HEK293 (cell line): Measurements from ENCODE around the gene GATAD2A.

ENCODE experiments used
- EGR2 ChIP-seq: fragments of 450-650 bp; formaldehyde crosslinking; IDR thresholded peaks from 2 replicates; pipeline ENCODE4 v1.5.1; 2016; ENCODE audit warnings: low read depth, missing biosample characterization, missing genetic modification characterization
- HIC1 ChIP-seq: fragments of 450-650 bp; formaldehyde crosslinking; IDR thresholded peaks from 2 replicates; pipeline ENCODE4 v1.5.1; 2016; ENCODE audit warnings: missing biosample characterization, missing genetic modification characterization
- INSM2 ChIP-seq: fragments of 450-650 bp; formaldehyde crosslinking; IDR thresholded peaks from 2 replicates; pipeline ENCODE4 v1.5.1; 2016; ENCODE audit warnings: missing biosample characterization, missing genetic modification characterization
- KLF10 ChIP-seq: fragments of 450-650 bp; IDR thresholded peaks from 2 replicates; pipeline ENCODE4 v1.5.1; 2018; ENCODE audit warnings: missing biosample characterization, mild to moderate bottlenecking, missing genetic modification characterization
- KLF17 ChIP-seq: fragments of 450-650 bp; formaldehyde crosslinking; IDR thresholded peaks from 2 replicates; pipeline ENCODE4 v1.5.1; 2016; ENCODE audit warnings: missing biosample characterization, missing genetic modification characterization
- PRDM10 ChIP-seq: fragments of 450-650 bp; formaldehyde crosslinking; IDR thresholded peaks from 2 replicates; pipeline ENCODE4 v1.5.1; 2016; ENCODE audit warnings: missing biosample characterization, missing genetic modification characterization
- TRIM28 ChIP-seq: IDR thresholded peaks from 2 replicates; pipeline ENCODE4 v1.6.1; 2011; ENCODE audit warnings: low read length, control low read depth, borderline replicate concordance
- WT1 ChIP-seq: fragments of 450-650 bp; formaldehyde crosslinking; IDR thresholded peaks from 2 replicates; pipeline ENCODE4 v1.5.1; 2016; ENCODE audit warnings: missing biosample characterization, missing genetic modification characterization
- ZBTB10 ChIP-seq: fragments of 450-650 bp; formaldehyde crosslinking; IDR thresholded peaks from 2 replicates; pipeline ENCODE4 v1.5.1; 2016; ENCODE audit warnings: missing biosample characterization, missing genetic modification characterization
- ZBTB17 ChIP-seq: fragments of 450-650 bp; formaldehyde crosslinking; IDR thresholded peaks from 2 replicates; pipeline ENCODE4 v1.5.1; 2016; ENCODE audit warnings: missing biosample characterization, missing genetic modification characterization
- ZNF112 ChIP-seq: fragments of 450-650 bp; formaldehyde crosslinking; IDR thresholded peaks from 2 replicates; pipeline ENCODE4 v1.5.0; 2017; ENCODE audit warnings: missing biosample characterization, missing genetic modification characterization
- ZNF138 ChIP-seq: fragments of 450-650 bp; formaldehyde crosslinking; IDR thresholded peaks from 2 replicates; pipeline ENCODE4 v1.5.1; 2016; ENCODE audit warnings: missing biosample characterization, missing genetic modification characterization, borderline replicate concordance
- ZNF184 ChIP-seq: fragments of 450-650 bp; IDR thresholded peaks from 2 replicates; pipeline ENCODE4 v1.5.1; 2018; ENCODE audit warnings: missing biosample characterization, mild to moderate bottlenecking, missing genetic modification characterization
- ZNF48 ChIP-seq: fragments of 450-650 bp; formaldehyde crosslinking; IDR thresholded peaks from 2 replicates; pipeline ENCODE4 v1.5.1; 2016; ENCODE audit warnings: missing biosample characterization, missing genetic modification characterization
- ZSCAN16 ChIP-seq: fragments of 450-650 bp; formaldehyde crosslinking; IDR thresholded peaks from 2 replicates; pipeline ENCODE4 v1.5.1; 2016; ENCODE audit warnings: missing biosample characterization, missing genetic modification characterization

GATAD2A gene

GRCh38 chr19:19532806-19533701 is 127.6 kb downstream of the GATAD2A start (continued):
- TF ChIP-seq KLF17 (tag by site-specific recombination) (no peak), ZBTB17 (tag by site-specific recombination) (no peak), ZNF138 (tag by site-specific recombination) (no peak), ZBTB10 (no peak), ZNF112 (no peak), TRIM28 (no peak), EGR2 (tag by site-specific recombination) (peak; percentile 92), PRDM10 (tag by site-specific recombination) (no peak), ZSCAN16 (no peak), KLF10 (no peak), HIC1 (no peak), ZNF48 (no peak), ZNF184 (tag by site-specific recombination) (no peak), INSM2 (tag by site-specific recombination) (no peak), WT1 (tag by site-specific recombination) (peak; percentile 56; the same call in 1 of the 2 replicates)
